Caco-2 (cell line): Measurements from ENCODE around the gene SATB2. TPM values are rescaled to one million over a fixed set of nuclear protein-coding genes. Genes with fewer than 3 reads are reported as not detected.

Source experiments
- BruUV-seq: library from RNA; stranded (reverse); fragments of 400-500 nt; replicated peaks from 2 replicates; lab custom pipeline; 2021; lab: Mats Ljungman, UMichigan
- CTCF ChIA-PET: fragments of 300-600 bp; sonication (Branson Sonifier 250); formaldehyde crosslinking; loops from one replicate; lab custom pipeline; 2022; ENCODE audit warnings: antibody characterized with exemption; lab: Charles Lee
- POLR2A ChIA-PET: fragments of 300-600 bp; sonication (Branson Sonifier 250); formaldehyde crosslinking; loops from one replicate; lab custom pipeline; 2022; ENCODE audit warnings: antibody characterized with exemption; lab: Charles Lee
- DNase-seq, 2 experiments: peaks; one replicate each; pipeline versions ENCODE4 v3.0.0 to v3.0.0-alpha.2; 2020 to 2022
- H3K27me3 ChIP-seq: replicated peaks from 2 replicates; pipeline ENCODE4 v1.6.0; 2011; ENCODE audit warnings: low read length; ENCODE audit not compliant: control insufficient read depth, insufficient read depth
- H3K36me3 ChIP-seq: 2 replicates; pipeline ENCODE4 v1.5.1; 2011; ENCODE audit warnings: low read length; ENCODE audit not compliant: control insufficient read depth, insufficient read depth
- H3K4me1 ChIP-seq: fragments of 250-450 bp; sonication (Bioruptor Pico); 2 replicates; pipeline ENCODE4 v1.5.1; 2020; ENCODE audit warnings: mild to moderate bottlenecking
- H3K4me3 ChIP-seq: 2 replicates; pipeline ENCODE4 v1.5.1; 2011; ENCODE audit warnings: low read depth, mild to moderate bottlenecking, control low read depth, low read length
- H3K9me3 ChIP-seq: fragments of 250-450 bp; sonication (Bioruptor Pico); 2 replicates; pipeline ENCODE4 v1.5.1; 2020; ENCODE audit warnings: mild to moderate bottlenecking, moderate library complexity
- H3K27ac Mint-ChIP-seq: one replicate; pipeline ENCODE4 v1.8.0; 2022; ENCODE audit warnings: mixed read lengths; ENCODE audit not compliant: unreplicated experiment
- H3K27me3 Mint-ChIP-seq: one replicate; pipeline ENCODE4 v1.8.0; 2022; ENCODE audit warnings: mixed read lengths; ENCODE audit not compliant: insufficient read depth, unreplicated experiment
- H3K36me3 Mint-ChIP-seq: one replicate; pipeline ENCODE4 v1.8.0; 2022; ENCODE audit warnings: mild to moderate bottlenecking, mixed read lengths; ENCODE audit not compliant: insufficient read depth, unreplicated experiment
- H3K4me1 Mint-ChIP-seq: one replicate; pipeline ENCODE4 v1.8.0; 2022; ENCODE audit warnings: low read depth, mixed read lengths; ENCODE audit not compliant: unreplicated experiment
- H3K4me3 Mint-ChIP-seq: one replicate; pipeline ENCODE4 v1.8.0; 2022; ENCODE audit warnings: mild to moderate bottlenecking, moderate library complexity, mixed read lengths; ENCODE audit not compliant: unreplicated experiment
- H3K9me3 Mint-ChIP-seq: one replicate; pipeline ENCODE4 v1.8.0; 2022; ENCODE audit warnings: mixed read lengths; ENCODE audit not compliant: unreplicated experiment
- CTCF ChIP-seq, 2 experiments: fragments of 200-600 bp in 1 of 2; IDR thresholded peaks; 1 replicate in 1 of 2; 2 replicates in 1 of 2; pipeline versions ENCODE4 v1.5.1 to v1.8.0; 2011 to 2022; ENCODE audit warnings: antibody characterized with exemption in 1 of 2, control low read depth in 1 of 2, inconsistent platforms in 1 of 2, low read depth in 1 of 2, low read length in 1 of 2, mild to moderate bottlenecking in 1 of 2, moderate library complexity in 1 of 2; ENCODE audit not compliant: insufficient read depth in 1 of 2, severe bottlenecking in 1 of 2, unreplicated experiment in 1 of 2
- intact Hi-C: fragments of 100-400 bp; cut with micrococcal nuclease; formaldehyde crosslinking; loops from one replicate; pipeline ENCODE4 v1.10.0; 2022; ENCODE audit not compliant: unreplicated experiment
- total RNA-seq: library from RNA; stranded (reverse); gene quantifications from 2 replicates; pipeline ENCODE4 v1.2.3, GENCODE V29; 2022

The SATB2 gene
- total RNA-seq, 1 experiment from 2014 or later, result 1.1 TPM

- H3K27ac Mint-ChIP-seq, result no peak overlapping the region
- no peak for TF ChIP-seq CTCF (IDR thresholded peaks at IDR 0.05; ENCODE audit: insufficient read depth in 1 of 2, low read depth in 1 of 2, low read length in 1 of 2, severe bottlenecking in 1 of 2, unreplicated experiment in 1 of 2)
- H3K4me1 Mint-ChIP-seq, result no peaks in the 10 kb centered on the region
- no peaks in the 10 kb centered on the region for H3K4me1 ChIP-seq
- H3K27me3 Mint-ChIP-seq, result no peaks in the 10 kb centered on the region
- intact Hi-C loops, result no loop called here
- CTCF ChIA-PET, result no interaction called here
- no TSS peak for BruUV-seq
- H3K4me3 ChIP-seq, result no peak overlapping the region
- no peak for DNase-seq
- H3K4me3 Mint-ChIP-seq, result no peak overlapping the region
- H3K9me3 Mint-ChIP-seq, result no peaks in the 10 kb centered on the region
- no peaks in the 10 kb centered on the region for H3K36me3 Mint-ChIP-seq
- H3K27me3 ChIP-seq, result no peaks in the 10 kb centered on the region
- POLR2A ChIA-PET, result no interaction called here
- H3K9me3 ChIP-seq, result no peaks in the 10 kb centered on the region
- no peaks in the 10 kb centered on the region for H3K36me3 ChIP-seq
Measured at GRCh38 chr2:199434555-199434954, 23.2 kb downstream of the SATB2 start.

- ChIA-PET POLR2A (no interaction called here), CTCF (interaction anchor here (1.0 kb wide), 1 partner anchor 234 kb away, joined by 3 read pairs; no protein-coding TSS in a partner anchor)
- Mint-ChIP-seq H3K27ac (no peak overlapping the region), H3K27me3 (no peaks in the 10 kb centered on the region), H3K9me3 (no peaks in the 10 kb centered on the region), H3K36me3 (no peaks in the 10 kb centered on the region), H3K4me3 (no peak overlapping the region), H3K4me1 (no peaks in the 10 kb centered on the region)
- intact Hi-C loops, result no loop called here
- no peak for TF ChIP-seq CTCF (IDR thresholded peaks at IDR 0.05; ENCODE audit: insufficient read depth in 1 of 2, low read depth in 1 of 2, low read length in 1 of 2, severe bottlenecking in 1 of 2, unreplicated experiment in 1 of 2)
- Histone ChIP-seq H3K36me3 (no peaks in the 10 kb centered on the region), H3K4me3 (no peak overlapping the region), H3K9me3 (no peaks in the 10 kb centered on the region), H3K27me3 (no peaks in the 10 kb centered on the region), H3K4me1 (no peaks in the 10 kb centered on the region)
- no peak for DNase-seq
- no TSS peak for BruUV-seq
Measured at GRCh38 chr2:199433204-199433832, 24.4 kb downstream of the SATB2 start.

DNA sequence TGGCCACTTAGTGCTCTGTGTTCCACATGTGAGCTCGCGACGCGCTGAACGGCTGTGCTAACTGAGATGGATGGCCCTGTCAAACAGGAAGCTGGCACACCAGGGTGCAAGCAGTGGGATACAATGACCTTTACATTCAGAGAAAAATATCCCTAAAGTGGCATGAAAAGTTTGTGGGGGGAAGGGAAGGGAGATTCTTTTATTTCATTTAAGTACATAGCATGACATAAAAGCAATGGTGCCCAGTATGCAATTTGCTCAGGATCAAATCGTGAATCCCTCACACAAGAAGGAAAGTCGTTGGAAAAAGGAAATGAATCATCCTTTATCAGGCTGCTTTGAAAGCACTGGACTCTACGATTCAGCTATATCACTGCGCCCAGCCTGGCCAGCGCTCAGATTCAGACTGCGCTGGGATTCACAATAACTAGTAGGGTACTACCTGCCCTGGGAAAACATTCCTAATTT is 26.0 kb downstream of the SATB2 start:
- BruUV-seq, result no TSS peak
- H3K4me1 Mint-ChIP-seq, result no peaks in the 10 kb centered on the region
- H3K36me3 ChIP-seq, result no peaks in the 10 kb centered on the region
- H3K4me3 Mint-ChIP-seq, result no peak overlapping the region
- POLR2A ChIA-PET, result no interaction called here
- intact Hi-C loops, result no loop called here
- H3K36me3 Mint-ChIP-seq, result no peaks in the 10 kb centered on the region
- no peaks in the 10 kb centered on the region for H3K27me3 ChIP-seq
- TF ChIP-seq CTCF (IDR thresholded peaks at IDR 0.05; ENCODE audit: insufficient read depth in 1 of 2, low read depth in 1 of 2, low read length in 1 of 2, severe bottlenecking in 1 of 2, unreplicated experiment in 1 of 2), result no peak
- no peak overlapping the region for H3K27ac Mint-ChIP-seq
- H3K9me3 Mint-ChIP-seq, result no peaks in the 10 kb centered on the region
- no peaks in the 10 kb centered on the region for H3K27me3 Mint-ChIP-seq
- H3K4me1 ChIP-seq, result no peaks in the 10 kb centered on the region
- H3K4me3 ChIP-seq, result no peak overlapping the region
- no peak for DNase-seq
- CTCF ChIA-PET, result no interaction called here
- H3K9me3 ChIP-seq, result no peaks in the 10 kb centered on the region
